GM19452 (cell line): ENCODE results near the gene RYR3.

ENCODE experiments used
- ATAC-seq: cut with Tn5 transposase; IDR thresholded peaks from one replicate; pipeline ENCODE4 v1.9.1; 2021; ENCODE audit not compliant: unreplicated experiment

Gene RYR3

DNA sequence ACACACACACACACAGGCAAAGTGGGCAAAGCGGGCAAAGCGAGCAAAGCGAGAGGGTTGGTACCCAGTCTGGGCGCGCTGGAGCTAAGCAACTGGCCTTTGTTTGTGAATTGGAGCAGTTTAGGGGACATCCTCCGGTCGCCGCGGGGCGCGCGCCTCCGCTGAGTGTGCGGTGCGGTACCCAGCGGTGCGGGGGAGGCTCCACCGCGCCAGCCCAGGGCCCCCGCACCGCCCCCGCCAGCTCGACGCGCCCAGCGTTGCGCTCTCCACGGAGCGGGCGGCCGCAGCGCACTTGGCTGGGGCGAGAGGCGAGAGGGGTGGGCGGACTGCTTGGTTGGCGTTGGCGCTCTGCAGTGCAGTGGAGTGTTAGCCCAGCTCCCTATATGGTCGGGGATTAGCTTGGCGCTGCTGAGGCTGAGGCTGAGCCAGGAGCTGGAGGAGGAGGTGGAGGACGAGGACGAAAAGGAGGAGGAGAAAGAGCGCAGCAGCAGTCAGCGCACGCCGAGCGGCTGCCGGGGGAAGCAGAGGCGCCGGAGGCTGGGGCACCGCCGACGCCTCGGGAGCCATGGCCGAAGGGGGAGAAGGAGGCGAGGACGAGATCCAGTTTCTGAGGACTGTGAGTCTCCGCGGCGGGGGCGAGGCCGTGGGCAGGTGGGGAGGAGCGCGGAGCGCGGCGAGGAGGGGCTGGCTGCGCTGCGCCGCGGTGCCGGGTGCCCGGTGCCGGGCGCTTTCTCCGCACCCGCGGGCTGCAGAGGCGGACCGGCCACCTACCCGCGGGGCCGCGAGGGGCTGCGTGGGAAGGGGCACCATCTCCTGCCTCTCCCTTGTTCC lies at the start of gene RYR3:
Gene RYR3 (plus strand): TSS at position 487 of the 831 bp plus-strand sequence. CDS start 79 bp downstream, at position 566.
- ATAC-seq: no peak

DNA sequence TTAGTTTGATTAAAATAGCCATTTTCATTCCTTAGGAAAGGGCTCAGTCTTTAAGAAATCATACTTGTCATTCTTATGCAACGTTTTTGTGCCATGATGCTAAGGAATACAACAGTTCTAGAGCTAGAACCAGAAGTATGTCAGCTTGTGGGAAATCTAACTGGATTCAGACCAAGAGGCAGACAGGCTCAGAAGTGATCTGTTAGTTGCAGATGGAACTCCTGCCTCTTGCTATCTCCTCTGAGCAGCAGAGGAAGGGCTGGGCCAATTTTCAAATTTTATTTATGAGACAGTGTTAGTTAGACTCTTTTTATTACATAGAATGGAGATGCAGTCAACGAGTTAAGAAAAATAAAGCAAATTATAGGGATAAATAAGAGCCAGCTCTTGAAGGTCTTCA lies 48.5 kb upstream of the RYR3 start:
- ATAC-seq: no peak

DNA sequence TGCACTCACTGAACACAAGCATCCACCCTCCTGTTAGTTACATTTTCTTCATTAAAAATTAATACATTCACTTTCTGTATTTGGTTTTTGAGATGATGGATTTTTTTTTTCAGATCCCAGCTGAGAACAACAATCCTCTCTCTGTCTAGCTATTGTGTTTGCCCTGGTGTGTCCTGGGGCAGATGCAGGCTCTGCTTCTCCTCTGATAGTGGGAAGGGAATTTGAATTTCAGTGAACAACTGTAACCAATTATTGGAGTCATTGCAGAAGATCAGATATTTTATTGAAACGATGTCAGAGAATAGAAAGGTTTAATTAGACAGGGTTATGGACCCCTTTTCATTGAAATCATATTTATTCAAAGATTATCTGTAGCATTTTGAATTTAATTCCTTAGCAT lies 33.1 kb upstream of the RYR3 start:
- ATAC-seq: no peak

DNA sequence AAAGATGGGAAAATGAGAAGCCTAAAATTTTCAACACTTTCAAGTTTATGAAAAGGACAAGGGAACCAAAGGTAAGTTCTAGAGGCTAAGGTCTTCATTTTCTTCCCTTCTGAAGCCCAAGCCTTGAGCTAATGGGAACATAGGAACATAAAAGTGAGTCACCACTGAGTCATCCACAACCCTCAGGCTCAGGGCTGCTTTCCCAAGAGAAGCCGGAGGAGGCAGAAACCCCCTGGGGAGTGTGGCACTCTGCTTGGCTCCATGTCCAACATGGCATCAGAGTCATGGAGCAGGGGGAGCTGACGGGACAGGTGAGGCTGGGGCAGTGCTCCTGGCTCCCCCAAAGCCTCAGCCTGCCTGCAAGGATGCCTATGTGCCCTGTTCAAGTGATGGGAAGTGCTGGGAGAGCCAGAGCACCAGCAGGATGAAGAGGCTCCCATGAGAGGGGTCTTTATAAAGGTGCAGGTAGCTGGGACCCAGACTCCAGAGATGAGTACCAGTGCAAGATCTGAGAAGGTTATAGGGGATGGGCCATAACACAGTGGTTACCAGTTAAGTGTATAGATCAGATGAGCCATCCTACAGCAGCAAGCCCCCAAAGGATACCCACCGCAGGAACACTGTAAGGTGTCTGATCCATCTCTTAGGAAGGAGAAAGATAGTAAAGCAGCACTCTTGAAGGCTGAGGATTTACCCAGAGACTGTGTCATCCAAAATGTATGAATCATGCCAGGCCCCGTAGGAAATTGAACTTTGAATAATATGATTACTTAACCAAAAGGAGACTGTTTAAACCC lies 31.8 kb upstream of the RYR3 start:
- no peak for ATAC-seq

DNA sequence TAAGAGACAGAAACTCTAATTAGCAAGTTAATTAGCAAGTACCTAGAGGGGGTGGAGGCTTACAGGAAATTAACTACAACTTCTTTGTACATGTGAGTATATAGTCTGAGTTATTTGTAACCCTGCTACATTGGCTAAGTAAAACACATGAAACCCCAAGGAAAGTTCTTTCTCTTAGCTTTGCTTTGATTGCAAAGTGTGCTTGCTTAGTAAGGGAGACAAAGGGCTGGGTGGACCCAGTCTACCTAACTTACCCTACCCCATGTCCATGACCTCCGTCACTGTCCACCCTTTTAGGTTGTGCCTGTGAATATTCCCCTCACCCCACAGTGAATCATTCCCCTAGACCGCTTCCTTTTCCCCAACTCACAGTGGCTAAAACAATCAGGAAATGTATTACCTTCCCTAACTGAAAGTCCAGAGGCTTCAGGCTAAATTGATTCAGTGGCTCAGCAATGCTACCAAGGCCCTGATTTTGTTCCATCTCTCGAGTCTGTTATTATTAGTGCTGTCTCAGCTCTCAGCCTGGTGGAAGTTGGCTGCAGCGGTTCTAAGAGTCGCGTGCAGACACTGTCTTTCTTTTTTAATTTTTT lies 31.1 kb upstream of the RYR3 start:
- ATAC-seq: no peak

DNA sequence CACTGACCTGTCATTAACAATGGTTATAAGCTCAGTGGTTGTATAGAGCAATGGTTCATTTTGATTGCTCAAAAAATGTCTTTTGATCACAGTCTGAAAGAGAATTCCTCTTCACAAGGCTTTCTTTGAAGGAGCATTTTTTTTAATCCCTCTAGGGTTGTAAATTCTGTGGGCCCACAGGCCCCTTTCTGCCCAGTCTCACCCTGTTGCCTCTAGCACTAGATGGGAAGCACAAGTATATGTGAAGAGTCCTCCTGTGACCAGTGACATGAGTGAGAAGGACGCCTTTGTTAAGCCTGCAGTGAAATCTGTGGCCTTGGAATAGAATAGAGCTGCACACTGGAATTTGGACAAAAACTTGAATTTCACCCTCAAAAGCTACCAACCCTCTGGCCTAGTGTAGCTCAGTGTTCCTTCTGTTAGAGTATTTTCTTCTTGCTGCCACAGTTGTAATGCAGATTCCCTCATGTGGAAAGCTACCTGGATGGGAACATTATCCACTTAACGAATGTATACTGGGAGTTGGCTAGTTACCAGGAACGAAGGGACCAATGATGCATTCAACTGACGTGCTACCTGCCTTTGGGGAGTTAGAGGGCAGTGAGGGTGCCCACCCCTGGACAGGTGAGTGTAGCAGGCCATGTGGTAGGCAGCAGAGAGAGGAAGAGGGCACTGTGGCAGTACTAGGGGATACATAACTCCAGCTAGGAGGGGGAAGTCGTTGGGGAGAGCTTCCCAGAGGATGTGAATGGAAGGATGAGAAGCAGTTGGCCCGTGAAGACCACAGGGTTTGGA lies 28.3 kb upstream of the RYR3 start:
- no peak for ATAC-seq

DNA sequence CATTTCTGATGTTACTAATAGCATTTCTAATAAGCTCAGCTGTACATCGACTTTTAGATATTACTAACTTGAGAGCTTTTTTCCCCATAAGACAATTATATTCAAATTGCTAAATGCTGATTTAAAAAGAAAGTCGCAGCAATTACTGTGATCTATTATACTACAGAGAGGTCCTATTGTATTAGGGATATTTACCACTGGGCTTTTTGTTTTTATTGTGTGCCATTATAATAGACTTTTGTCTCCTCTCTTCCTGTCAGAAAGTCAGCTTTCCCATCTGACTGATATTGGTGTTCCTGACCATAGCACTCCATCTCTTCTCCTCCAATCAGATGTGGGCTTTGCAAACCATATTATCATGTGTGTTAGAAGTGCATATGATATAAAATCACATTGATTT lies 27.2 kb upstream of the RYR3 start:
- no peak for ATAC-seq

DNA sequence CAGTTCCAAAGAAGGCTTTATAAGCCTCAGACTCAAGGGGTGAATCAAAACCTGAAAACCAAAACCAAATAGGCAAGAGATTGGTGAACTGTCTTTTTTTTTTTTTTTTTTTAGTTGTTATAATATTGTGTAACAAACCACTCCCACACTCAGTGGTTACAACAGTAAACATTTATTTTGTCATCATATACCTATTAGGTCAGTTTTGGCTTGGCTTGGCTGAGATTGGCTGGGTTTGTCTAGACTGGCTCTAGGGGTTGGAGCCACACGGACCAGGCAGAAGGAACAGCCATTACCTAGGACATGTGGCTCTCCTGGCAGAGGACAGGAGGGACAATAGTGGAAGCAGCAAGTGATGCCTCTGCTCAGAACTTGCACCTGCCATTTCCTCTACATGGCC lies 26.4 kb upstream of the RYR3 start:
- ATAC-seq: no peak

DNA sequence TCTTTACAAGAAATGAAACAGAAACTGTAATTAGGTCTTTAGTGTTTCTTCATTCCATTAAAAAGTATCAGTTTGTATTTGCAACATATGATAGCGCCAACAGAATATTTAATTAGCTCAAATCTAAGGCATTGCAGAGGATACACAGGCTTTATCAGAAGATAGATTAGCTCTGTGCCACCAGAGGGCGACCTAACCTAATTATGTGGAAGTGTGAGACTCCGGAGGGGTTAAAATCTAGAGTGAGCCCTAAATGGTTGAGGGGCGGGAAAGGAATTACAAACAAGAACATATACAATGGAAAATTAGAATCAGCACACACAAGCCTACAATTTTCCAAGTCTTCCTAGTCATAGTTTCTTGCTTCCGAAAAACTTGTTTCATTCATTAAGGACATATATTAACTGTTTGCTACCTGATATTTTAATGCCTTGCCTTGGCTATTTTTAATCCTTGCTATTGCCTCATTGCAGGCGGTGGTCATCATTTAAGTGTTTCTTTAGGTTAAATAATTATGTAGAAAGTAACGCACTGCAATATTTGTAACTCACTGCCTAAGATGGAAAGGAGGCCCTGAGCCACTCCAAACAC lies 18.0 kb upstream of the RYR3 start:
- ATAC-seq: no peak

DNA sequence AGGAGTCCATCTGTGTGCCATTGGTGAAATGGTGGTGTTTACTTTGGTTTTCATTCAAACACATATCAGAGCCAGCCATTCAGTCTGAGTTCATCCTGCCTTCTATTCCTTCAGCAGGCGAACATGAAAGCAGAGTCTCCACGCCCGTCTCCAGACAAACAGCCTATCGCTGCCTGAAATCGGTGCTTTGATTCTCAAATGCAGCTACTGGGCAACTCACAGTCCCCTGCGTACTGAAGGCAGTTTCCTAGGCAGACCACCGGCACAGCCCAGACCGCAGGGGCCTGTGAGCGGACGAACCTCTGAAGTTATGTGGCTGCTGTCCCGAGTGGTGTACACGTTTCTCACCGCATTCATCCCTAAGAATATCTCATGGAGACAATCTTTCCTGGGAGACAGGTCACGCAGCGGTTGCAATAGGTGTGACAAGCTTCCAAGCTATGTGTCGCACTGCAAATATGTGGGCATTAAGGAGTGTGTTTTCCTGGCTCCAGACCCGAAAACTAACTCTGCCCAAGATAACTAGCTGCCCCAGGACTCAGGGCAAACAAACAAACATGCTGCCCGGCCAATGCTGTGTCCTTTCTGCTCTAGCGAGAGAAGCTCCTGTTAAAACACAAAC lies 16.9 kb upstream of the RYR3 start:
- ATAC-seq: no peak

DNA sequence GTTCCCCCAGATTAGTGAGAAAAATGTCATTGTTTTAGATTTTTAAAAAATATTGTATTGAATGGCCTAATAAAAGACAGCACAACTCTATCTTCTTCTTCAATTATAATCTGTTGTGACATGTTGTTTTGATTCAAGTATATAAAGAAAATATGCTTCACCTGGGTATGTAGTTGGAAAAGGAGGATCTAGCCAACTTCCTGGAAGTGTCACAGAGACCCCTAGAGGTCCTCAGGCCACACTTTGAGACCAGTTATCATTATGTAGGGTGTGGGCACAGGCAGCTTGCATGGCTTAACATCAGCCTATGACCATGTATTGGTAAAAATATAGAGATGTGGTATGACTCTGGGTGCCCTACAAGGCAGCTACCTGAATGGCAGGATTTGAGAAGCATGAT lies 14.7 kb upstream of the RYR3 start:
- no peak for ATAC-seq

DNA sequence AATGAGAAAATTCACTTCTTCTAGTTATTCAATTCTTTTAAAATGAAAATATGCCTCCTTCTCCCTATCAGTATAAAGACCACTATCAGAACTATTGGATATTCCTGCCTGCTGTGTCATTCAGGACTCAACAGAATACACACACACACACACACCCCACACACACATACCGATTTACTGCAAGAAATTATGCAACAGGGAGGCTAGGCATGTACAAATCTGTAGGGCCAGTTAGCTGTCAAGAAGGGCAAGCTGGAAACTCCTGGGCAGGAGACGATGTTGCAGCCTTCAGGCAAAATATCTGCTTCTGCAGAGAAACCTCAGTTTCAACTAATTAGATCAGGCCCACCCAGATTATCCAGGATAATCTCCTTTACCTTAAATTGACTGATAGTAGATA lies 13.9 kb upstream of the RYR3 start:
- no peak for ATAC-seq

DNA sequence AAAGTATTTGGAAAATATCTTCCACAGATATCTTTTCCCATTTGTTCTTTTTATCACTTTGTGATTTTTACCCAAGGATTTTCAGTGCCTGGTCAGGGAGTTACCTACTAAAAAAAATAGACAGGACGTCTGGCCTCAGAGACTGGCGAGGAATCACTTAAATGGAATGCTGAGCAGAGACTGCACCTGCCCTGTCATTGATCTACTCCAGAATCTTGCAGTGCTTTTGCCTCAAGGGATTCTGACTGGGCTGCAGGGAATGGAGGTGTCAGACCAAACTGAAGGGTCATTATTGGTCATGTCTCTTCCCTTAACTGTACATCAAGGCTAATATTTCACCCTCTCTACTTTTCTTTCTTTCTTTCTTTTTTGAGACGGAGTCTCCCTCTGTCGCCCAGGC lies 12.1 kb upstream of the RYR3 start:
- ATAC-seq: no peak

DNA sequence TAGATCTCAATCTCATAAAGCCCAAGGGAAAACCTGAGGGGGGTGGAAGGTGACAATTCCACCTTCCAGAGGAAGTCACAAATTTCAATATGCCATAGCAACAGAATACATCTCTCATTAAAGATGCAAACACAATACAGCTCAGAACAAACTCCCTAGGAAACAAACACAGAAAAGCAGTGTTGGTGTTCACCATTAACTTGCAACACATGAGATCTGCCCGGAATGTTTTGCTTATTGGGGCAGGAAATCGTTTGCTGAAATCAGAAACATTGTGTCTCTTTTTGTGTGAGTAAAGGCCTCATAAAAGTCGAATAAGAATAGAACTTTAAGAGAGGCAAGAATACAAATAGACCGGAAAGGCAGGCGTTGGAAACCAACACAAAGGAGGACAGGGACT lies 5.8 kb upstream of the RYR3 start:
- no peak for ATAC-seq

DNA sequence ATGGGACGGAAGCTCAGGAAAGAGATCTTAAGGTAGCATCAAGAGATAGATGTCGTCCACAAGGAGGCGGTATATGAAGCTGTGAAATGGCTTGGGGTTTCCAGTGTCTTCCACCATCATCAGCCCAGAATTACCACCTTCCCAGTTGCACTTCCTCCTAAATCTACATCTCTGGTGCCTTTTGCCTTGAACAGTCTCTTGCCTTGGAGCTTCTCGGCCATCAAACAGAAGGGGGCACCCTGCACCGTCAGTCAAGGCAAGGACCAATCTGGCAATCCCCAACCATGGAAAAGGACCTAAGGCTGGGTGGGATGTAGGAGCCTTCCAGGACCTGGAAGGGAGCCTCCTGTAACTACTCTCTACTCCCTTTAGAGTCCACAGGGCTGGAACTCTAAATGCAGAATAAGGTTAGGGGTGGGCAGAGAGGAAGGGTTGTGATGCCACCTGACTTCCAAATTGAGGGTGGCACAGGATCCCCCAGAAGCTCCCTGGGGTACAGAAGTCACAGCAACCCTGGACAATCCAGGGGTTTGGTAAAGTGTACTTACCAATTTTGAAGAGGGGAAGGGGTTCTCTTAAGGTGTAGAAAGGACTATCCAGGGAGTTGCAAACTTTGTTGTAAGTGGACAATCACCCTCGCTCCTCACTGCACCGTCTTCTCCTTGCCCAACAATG lies 1.0 kb upstream of the RYR3 start:
- no peak for ATAC-seq

DNA sequence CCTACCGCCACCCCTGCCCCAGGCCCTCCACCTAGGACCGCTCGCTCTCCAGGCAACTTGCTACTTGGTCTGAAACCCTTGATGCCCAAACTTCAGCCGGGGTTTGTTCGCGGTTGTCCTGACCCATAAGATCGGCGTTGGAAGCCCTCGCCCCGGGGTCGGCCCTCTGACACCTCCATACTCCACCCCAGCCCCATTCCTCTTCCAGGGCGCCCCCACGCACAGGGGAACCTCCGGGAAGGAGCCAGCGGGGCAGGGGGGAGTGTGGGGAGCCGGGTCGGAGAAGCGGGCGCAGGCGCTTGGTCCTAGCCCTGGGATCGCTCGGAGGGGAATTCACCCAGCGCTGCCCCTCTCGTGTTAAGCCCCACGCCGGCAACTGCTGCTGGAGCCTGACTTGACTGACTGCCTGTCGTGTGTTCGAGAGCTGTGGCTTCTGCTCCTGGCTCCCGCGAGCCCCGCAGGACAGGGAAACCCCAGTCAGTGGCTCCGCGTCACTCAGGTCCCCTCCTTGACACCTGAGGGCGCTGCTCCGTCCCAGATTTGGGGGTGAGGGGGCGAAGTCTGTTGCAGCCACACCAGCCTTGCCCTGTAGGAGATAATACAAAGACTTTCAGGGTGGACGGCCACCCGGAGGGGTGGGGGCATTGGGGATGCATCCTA lies 675 bp downstream of the RYR3 start:
- ATAC-seq: no peak

DNA sequence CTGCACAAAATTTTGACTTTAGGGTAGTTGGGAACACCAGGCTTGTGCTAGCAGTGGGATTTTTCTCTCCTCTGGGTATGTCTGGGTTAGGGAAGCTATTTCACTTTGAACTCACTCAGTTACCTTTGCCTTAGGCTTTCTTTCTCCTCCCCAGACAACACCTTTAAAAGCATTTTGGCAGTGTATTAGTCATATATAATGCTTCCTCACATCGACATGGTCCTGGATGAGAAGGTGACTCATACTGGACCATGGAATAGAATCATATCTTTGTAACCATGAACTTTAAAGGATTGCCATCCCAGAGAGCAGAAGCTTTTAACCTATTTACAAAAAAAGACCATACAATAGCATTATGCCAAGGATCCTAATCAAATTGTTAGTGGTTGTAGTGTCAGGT lies 2.7 kb downstream of the RYR3 start:
- ATAC-seq: no peak

DNA sequence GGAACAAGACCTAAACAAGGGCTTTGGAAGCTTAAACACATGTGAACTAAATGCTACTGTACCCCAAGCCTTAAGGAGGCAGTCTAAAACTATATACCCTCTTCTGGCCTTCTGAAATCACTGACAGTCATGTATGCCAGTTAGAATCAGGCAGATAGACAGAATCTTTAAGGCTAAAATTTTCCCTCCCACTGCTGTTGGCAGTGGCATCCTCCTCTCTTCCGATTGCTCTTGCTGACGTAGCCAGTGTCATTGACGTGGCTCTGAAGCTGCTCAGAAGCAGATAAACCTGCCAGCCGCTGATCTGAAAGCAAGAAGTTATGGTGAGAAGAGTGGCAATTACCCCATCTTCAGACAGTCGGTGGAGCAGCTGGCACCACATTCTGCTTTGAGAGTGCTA lies 3.3 kb downstream of the RYR3 start:
- ATAC-seq: no peak

DNA sequence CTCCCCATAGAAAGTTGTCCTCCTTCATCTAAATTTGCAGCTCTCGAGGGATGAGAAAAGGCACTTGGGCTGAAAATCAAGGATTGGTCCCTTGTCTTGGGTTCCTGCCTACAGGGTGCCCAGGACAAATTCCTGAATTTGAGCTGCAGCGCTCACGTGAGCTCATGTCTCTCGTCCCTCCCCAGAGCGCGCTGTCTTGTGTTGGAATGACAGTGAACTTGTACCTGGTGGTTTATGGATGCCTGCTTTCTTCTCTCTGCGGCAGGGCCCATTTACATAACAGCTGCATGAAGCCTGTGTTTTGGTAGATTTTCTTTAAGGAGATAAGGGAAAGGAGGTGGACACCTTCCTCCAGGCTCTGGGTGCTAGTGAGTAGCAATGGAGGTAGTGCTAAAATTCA lies 4.3 kb downstream of the RYR3 start:
- ATAC-seq: no peak
